ENCODE measurements around the gene CDC6. TPM values are rescaled to one million over a fixed set of nuclear protein-coding genes. Genes with fewer than 3 reads are reported as not detected.
"Not testable (repeated sequence)": the region's sequence is repeated elsewhere in the genome, so short reads cannot be mapped to it uniquely, and the experiment has no call there.

The CDC6 gene
- total RNA-seq, 4 donors from 2014 or later, result 0.88 to 11.3 TPM; not detected in 2

GRCh38 chr17:40301315-40301714 lies 13.6 kb downstream of the CDC6 start:
- Histone ChIP-seq H3K4me1 (no peaks in the 10 kb centered on the region), H3K27ac (no peak overlapping the region), H3K27me3 (no peaks in the 10 kb centered on the region), H3K4me3 (no peak overlapping the region), H3K9me3 (no peaks in the 10 kb centered on the region), H3K36me3 (no peaks in the 10 kb centered on the region)
- TF ChIP-seq CTCF (IDR thresholded peaks at IDR 0.05) (no peak), POLR2A (IDR thresholded peaks at IDR 0.05) (no peak)
- no peak for DNase-seq
- intact Hi-C loops (cut with DNase I; ENCODE audit: low total_unique reads), result no loop called here

- no peak overlapping the region for H3K4me3 ChIP-seq
- H3K27ac ChIP-seq, result peak overlapping the region; percentile 26 to 66
- no peaks in the 10 kb centered on the region for H3K4me1 ChIP-seq
- intact Hi-C loops (cut with DNase I; ENCODE audit: low total_unique reads), result loop anchor here (2.0 kb wide), 1 partner anchor 52 kb away; no protein-coding TSS in a partner anchor
- no peaks in the 10 kb centered on the region for H3K27me3 ChIP-seq
- H3K36me3 ChIP-seq, result no peaks in the 10 kb centered on the region
- TF ChIP-seq CTCF (IDR thresholded peaks at IDR 0.05) (peak; percentile 69 to 95 (median 82)), POLR2A (IDR thresholded peaks at IDR 0.05) (no peak)
- H3K9me3 ChIP-seq, result no peaks in the 10 kb centered on the region
- DNase-seq, result peak; percentile 44 to 66
Observed at GRCh38 chr17:40303009-40303657, 15.5 kb downstream of the CDC6 start.

- H3K27me3 ChIP-seq, result no peaks in the 10 kb centered on the region
- no peaks in the 10 kb centered on the region for H3K4me1 ChIP-seq
- H3K27ac ChIP-seq, result peak overlapping the region; percentile 57 to 66
- DNase-seq, result peak; percentile 55 to 65
- TF ChIP-seq POLR2A (IDR thresholded peaks at IDR 0.05) (no peak), CTCF (IDR thresholded peaks at IDR 0.05) (no peak)
- no peaks in the 10 kb centered on the region for H3K36me3 ChIP-seq
- no peak overlapping the region for H3K4me3 ChIP-seq
- H3K9me3 ChIP-seq, result no peaks in the 10 kb centered on the region
- intact Hi-C loops (cut with DNase I; ENCODE audit: low total_unique reads), result loop anchor here (2.0 kb wide), 1 partner anchor 51 kb away; no protein-coding TSS in a partner anchor
Observed at GRCh38 chr17:40303708-40304551, 16.3 kb downstream of the CDC6 start.

DNA sequence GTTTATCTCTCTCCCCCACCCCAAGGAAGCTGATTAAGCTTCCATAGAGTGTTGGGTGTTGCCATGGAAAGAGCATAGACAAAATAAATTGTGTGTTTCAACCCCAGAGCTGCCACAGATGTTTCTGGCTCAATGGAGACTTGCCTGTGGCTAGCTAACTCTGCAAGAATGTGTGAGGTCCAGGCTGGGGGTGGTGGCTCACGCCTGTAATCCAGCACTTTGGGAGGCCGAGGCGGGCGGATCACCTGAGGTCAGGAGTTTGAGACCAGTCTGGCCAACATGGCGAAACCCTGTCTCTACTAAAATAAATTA lies 16.8 kb downstream of the CDC6 start:
- DNase-seq, result peak in 1 of 2 donors; percentile 54
- intact Hi-C loops (cut with DNase I; ENCODE audit: low total_unique reads), result not testable (repeated sequence)
- peak overlapping the region; percentile 57 to 66 for H3K27ac ChIP-seq

DNA sequence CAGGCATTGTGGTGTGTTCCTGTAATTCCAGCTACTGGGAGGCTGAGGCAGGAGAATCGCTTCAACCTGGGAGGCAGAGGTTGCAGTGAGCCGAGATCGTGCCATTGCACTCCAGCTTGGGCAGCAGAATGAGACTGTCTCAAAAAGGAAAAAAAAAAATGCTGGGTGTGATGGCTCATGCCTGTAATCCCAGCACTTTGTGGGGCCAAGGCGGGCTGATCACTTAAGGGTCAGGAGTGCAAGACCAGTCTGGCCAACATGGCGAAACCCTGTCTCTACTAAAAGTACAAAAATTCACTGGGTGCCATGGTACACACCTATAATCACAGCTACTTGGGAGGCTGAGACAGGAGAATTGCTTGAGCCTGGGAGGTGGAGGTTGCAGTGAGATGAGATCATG lies 17.2 kb downstream of the CDC6 start:
- H3K4me1 ChIP-seq; H3K27me3 ChIP-seq; intact Hi-C loops (cut with DNase I; ENCODE audit: low total_unique reads); H3K36me3 ChIP-seq; DNase-seq; H3K9me3 ChIP-seq; H3K4me3 ChIP-seq: not testable (repeated sequence)
- peak overlapping the region; percentile 57 to 66 for H3K27ac ChIP-seq

More for the DNA sequence above, 16.8 kb downstream of the CDC6 start:
- not testable (repeated sequence) for H3K4me3 ChIP-seq, H3K27me3 ChIP-seq, H3K36me3 ChIP-seq, H3K4me1 ChIP-seq, H3K9me3 ChIP-seq

DNA sequence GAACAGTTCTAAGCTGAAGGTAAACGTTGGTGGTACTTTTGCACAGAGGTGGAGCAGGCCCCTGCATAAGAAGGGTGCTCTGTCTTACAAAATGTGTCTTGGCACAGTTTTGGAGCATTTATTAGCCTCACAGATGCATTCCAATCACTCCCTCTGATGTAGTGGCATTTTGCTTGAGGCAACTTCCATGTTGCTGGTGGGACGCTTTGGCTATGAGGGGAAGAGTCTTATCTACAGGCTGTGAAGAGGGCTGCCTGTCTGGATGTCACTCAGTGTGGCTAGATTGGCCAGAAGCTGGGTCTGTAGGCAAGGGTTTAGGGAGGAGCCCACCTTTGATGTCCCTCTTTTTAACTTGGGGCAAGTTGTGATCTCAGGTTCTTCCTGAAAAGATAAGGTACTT lies 18.7 kb downstream of the CDC6 start:
- Histone ChIP-seq H3K36me3 (no peaks in the 10 kb centered on the region), H3K27ac (peak overlapping the region; percentile 59 to 68), H3K4me3 (no peak overlapping the region), H3K9me3 (no peaks in the 10 kb centered on the region), H3K4me1 (peaks cover 0 to 7% of the 10 kb centered on the region in 2 donors), H3K27me3 (no peaks in the 10 kb centered on the region)
- no peak for TF ChIP-seq POLR2A (IDR thresholded peaks at IDR 0.05)
- no peak for TF ChIP-seq CTCF (IDR thresholded peaks at IDR 0.05)
- intact Hi-C loops (cut with DNase I; ENCODE audit: low total_unique reads), result no loop called here
- no peak for DNase-seq
